OCI-LY1 (cell line): ENCODE results near the gene IL1RAPL1.

Source experiments
- H2AFZ ChIP-seq: fragments of 200-600 bp; sonication (generic), shearing (Covaris generic); 2 replicates; pipeline ENCODE4 v1.6.0; 2014; ENCODE audit warnings: antibody characterized with exemption, mild to moderate bottlenecking, low read length
- H3F3A ChIP-seq: fragments of 200-600 bp; sonication (generic), shearing (Covaris generic); 2 replicates; pipeline ENCODE4 v1.6.0; 2014; ENCODE audit warnings: mild to moderate bottlenecking, antibody characterized with exemption, low read length, moderate library complexity; ENCODE audit not compliant: insufficient read depth
- H3K27ac ChIP-seq: fragments of 200-600 bp; sonication (generic); 2 replicates; pipeline ENCODE4 v1.5.1; 2014; ENCODE audit warnings: low read length, mixed run types, mild to moderate bottlenecking, low read depth; ENCODE audit not compliant: poor library complexity, severe bottlenecking
- H3K27me3 ChIP-seq: fragments of 200-600 bp; sonication (generic); 2 replicates; pipeline ENCODE4 v1.6.0; 2014; ENCODE audit warnings: antibody characterized with exemption, mild to moderate bottlenecking, low read length, moderate library complexity; ENCODE audit not compliant: insufficient read depth
- H3K36me3 ChIP-seq: fragments of 200-600 bp; sonication (generic); 2 replicates; pipeline ENCODE4 v1.6.1; 2014; ENCODE audit warnings: mild to moderate bottlenecking, antibody characterized with exemption, low read length, moderate library complexity, mixed read lengths; ENCODE audit not compliant: insufficient read depth
- H3K4me1 ChIP-seq: fragments of 200-600 bp; sonication (generic); 2 replicates; pipeline ENCODE4 v1.5.1; 2014; ENCODE audit warnings: mild to moderate bottlenecking, low read length, moderate library complexity; ENCODE audit not compliant: insufficient read depth, severe bottlenecking
- H3K4me2 ChIP-seq: fragments of 200-600 bp; sonication (generic), shearing (Covaris generic); 2 replicates; pipeline ENCODE4 v1.6.1; 2014; ENCODE audit warnings: low read length
- H3K4me3 ChIP-seq: fragments of 200-600 bp; sonication (generic); 2 replicates; pipeline ENCODE4 v1.5.1; 2014; ENCODE audit warnings: low read length, low read depth, mild to moderate bottlenecking, mixed read lengths; ENCODE audit not compliant: poor library complexity, severe bottlenecking
- H3K79me2 ChIP-seq: fragments of 200-600 bp; shearing (Covaris generic); 2 replicates; pipeline ENCODE4 v1.6.1; 2016; ENCODE audit warnings: mixed run types, low read length, mixed read lengths; ENCODE audit not compliant: insufficient read depth
- H3K9ac ChIP-seq: fragments of 200-600 bp; sonication (generic), shearing (Covaris generic); 2 replicates; pipeline ENCODE4 v1.6.1; 2014; ENCODE audit warnings: mild to moderate bottlenecking, low read length, mixed read lengths
- H3K9me2 ChIP-seq: fragments of 200-600 bp; sonication (generic), shearing (Covaris generic); 2 replicates; pipeline ENCODE4 v1.6.1; 2014; ENCODE audit warnings: low read depth, mild to moderate bottlenecking, low read length, mixed read lengths
- H3K9me3 ChIP-seq: fragments of 200-600 bp; shearing (Covaris generic); 2 replicates; pipeline ENCODE4 v1.6.1; 2014; ENCODE audit warnings: low read length, mixed read lengths
- H4K20me1 ChIP-seq: fragments of 200-600 bp; sonication (generic), shearing (Covaris generic); 2 replicates; pipeline ENCODE4 v1.6.0; 2016; ENCODE audit warnings: mild to moderate bottlenecking, low read length; ENCODE audit not compliant: insufficient read depth
- EZH2 ChIP-seq: fragments of 200-600 bp; sonication (generic), shearing (Covaris generic); IDR thresholded peaks from 2 replicates; pipeline ENCODE4 v1.8.0; 2017; ENCODE audit warnings: borderline replicate concordance, mixed run types, mild to moderate bottlenecking, antibody characterized with exemption, low read length, moderate library complexity, mixed read lengths
- TF ChIP-seq, protein P1 (sequence below): fragments of 200-600 bp; sonication (generic), shearing (Covaris generic); IDR thresholded peaks from 2 replicates; pipeline ENCODE4 v1.5.1; 2017; ENCODE audit warnings: mild to moderate bottlenecking, antibody characterized with exemption, low read length, moderate library complexity, mixed read lengths

The IL1RAPL1 gene

DNA sequence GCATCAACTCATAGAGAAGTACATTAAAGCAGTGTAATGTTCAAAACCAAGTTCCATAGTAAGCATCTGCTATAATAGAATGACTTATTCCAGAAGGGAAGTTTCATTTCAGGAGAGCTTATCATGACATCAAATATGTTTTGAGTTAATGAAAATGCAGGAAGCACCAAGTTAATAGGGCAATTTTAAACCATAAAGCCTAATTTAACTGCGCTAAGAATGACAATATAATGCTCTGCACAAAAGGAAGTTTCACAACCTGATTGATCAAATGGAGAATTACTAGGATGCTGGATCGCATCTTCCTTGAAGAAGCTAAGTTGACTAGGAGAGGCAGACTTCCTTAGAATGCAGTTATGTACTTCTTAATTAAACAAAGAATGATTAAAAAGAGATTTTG lies 1211.2 kb downstream of the IL1RAPL1 start:
- Histone ChIP-seq H4K20me1 (no peaks in the 10 kb centered on the region), H3K4me2 (no peak overlapping the region), H3K27ac (no peak overlapping the region), H3K4me3 (no peak overlapping the region), H3K36me3 (no peaks in the 10 kb centered on the region), H3K27me3 (no peaks in the 10 kb centered on the region), H3K9me2 (no peaks in the 10 kb centered on the region), H2AFZ (no peak overlapping the region), H3K9me3 (no peaks in the 10 kb centered on the region), H3K4me1 (no peaks in the 10 kb centered on the region), H3K9ac (no peak overlapping the region), H3K79me2 (no peaks in the 10 kb centered on the region), H3F3A (no peaks in the 10 kb centered on the region)
- TF ChIP-seq EZH2 = no peak
- TF ChIP-seq, protein P1, sequence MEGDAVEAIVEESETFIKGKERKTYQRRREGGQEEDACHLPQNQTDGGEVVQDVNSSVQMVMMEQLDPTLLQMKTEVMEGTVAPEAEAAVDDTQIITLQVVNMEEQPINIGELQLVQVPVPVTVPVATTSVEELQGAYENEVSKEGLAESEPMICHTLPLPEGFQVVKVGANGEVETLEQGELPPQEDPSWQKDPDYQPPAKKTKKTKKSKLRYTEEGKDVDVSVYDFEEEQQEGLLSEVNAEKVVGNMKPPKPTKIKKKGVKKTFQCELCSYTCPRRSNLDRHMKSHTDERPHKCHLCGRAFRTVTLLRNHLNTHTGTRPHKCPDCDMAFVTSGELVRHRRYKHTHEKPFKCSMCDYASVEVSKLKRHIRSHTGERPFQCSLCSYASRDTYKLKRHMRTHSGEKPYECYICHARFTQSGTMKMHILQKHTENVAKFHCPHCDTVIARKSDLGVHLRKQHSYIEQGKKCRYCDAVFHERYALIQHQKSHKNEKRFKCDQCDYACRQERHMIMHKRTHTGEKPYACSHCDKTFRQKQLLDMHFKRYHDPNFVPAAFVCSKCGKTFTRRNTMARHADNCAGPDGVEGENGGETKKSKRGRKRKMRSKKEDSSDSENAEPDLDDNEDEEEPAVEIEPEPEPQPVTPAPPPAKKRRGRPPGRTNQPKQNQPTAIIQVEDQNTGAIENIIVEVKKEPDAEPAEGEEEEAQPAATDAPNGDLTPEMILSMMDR = no peak

DNA sequence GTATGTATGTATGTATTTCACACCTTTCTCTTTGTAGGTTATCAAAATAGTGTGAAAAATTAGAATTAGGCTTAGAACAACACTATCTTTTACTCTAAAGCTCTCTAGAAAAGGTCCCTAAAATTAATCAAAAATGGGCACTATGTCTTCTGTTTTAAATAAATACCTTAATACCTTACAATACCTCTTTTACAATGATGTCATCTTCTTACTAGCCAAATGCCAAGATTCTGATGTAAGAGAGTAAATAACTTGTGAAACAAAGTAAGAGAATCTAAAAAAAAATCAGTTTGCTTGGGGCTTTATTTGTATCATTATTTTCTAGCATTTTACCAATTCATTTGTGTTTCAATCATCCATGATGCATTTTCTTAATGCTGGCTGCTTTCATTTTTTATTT lies 1225.9 kb downstream of the IL1RAPL1 start:
- H3K79me2 ChIP-seq = no peaks in the 10 kb centered on the region
- H3K36me3 ChIP-seq = no peaks in the 10 kb centered on the region
- no peak overlapping the region for H3K4me3 ChIP-seq
- no peaks in the 10 kb centered on the region for H3K9me3 ChIP-seq
- no peaks in the 10 kb centered on the region for H3F3A ChIP-seq
- H2AFZ ChIP-seq = no peak overlapping the region
- no peak overlapping the region for H3K27ac ChIP-seq
- no peaks in the 10 kb centered on the region for H3K27me3 ChIP-seq
- no peak overlapping the region for H3K4me2 ChIP-seq
- no peaks in the 10 kb centered on the region for H3K9me2 ChIP-seq
- no peak overlapping the region for H3K9ac ChIP-seq
- no peaks in the 10 kb centered on the region for H4K20me1 ChIP-seq
- no peaks in the 10 kb centered on the region for H3K4me1 ChIP-seq
- no peak for TF ChIP-seq EZH2
- TF ChIP-seq, protein P1 = no peak

DNA sequence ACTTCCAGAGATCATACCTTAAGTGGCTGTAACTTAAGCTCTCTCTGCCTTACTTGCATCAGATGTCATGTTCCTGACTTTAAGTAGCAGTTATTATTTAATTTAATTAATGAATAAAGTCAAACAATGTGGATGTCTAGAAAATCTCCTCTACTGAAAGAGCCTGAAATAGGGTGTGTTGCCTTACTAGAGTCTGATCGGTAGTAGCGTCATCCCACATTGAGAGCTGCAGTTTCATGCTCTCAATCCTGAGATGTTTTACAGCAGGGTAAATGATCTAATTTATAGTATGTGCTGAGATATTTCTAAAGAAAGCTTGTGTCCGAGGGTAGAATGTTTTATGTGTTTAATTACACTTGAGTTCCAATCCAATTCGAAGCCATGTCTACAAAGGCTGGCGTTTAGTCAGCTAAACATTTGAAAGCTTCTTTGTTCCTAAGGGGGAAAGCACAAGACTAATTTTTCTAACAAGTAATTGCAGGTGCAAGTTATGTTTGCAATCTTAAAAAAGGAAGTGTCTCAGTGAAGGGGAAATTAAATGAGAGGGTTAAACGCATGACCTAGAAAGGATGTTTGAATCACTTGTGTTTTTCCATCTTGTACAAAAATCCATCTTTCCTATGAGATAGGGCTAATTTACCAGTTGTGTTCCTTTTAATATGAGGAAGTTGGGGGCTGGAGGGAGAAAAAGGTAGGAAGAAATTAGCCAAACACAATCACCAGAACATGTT lies 1237.1 kb downstream of the IL1RAPL1 start:
- no peaks in the 10 kb centered on the region for H3K9me2 ChIP-seq
- no peak overlapping the region for H3K9ac ChIP-seq
- TF ChIP-seq, protein P1 = no peak
- no peak for TF ChIP-seq EZH2
- H3K4me2 ChIP-seq = no peak overlapping the region
- no peaks in the 10 kb centered on the region for H3K9me3 ChIP-seq
- no peaks in the 10 kb centered on the region for H3K27me3 ChIP-seq
- H2AFZ ChIP-seq = no peak overlapping the region
- H3F3A ChIP-seq = no peaks in the 10 kb centered on the region
- no peaks in the 10 kb centered on the region for H3K4me1 ChIP-seq
- no peak overlapping the region for H3K27ac ChIP-seq
- H4K20me1 ChIP-seq = no peaks in the 10 kb centered on the region
- H3K36me3 ChIP-seq = no peaks in the 10 kb centered on the region
- H3K4me3 ChIP-seq = no peak overlapping the region
- H3K79me2 ChIP-seq = no peaks in the 10 kb centered on the region
